ENCODE data around the gene SLC22A5.

The SLC22A5 gene

DNA sequence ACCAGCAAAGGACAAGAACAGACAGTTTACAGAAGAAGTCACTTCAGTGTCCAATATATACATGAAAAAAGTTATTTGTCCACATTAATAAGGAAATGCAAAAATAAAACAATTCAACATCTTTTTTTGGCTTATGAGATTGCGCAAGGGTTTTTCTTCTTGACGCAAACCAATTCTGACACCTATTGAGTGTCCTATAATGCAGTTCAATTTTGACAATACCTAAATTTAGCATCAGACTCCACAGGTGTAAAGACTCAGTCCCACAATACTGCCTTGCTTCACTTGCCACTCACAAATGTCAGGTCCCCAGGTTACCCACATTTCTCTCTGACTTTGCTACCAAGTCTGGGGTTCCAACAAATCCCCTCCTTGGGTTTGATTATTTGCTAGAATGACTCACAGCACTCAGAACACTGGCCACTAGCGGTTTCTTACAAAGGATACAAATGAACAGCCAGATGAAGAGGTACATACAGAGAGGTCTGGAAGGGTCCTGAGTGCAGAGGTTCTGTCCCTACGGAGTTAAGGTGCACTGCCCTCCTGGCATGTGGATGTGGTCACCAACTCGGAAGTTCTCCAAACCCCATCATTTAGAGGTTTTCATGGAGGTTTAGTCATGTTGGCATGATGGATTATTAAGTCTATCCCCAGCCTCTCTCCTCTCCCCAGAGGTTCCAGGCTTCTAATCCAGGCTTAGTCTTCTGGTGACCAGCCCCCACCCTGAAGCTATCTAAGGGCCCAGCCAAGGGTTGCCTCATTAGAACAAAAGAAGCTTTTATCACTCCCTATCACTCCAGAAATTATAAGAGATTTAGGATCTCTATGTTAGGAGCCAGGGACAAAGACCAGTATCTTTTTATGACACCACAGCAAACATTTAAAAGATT, 27.0 kb upstream of the SLC22A5 start:
- H3K27me3 ChIP-seq (ENCODE audit: control insufficient read depth, insufficient read depth, low read length, poor library complexity, severe bottlenecking), result no peaks in the 10 kb centered on the region
- no peaks in the 10 kb centered on the region for H3K9me3 ChIP-seq (ENCODE audit: control insufficient read depth, low read length)
- H3K36me3 ChIP-seq (ENCODE audit: control insufficient read depth, insufficient read depth, low read length), result no peaks in the 10 kb centered on the region
- H3K27ac ChIP-seq (ENCODE audit: insufficient read depth, low read depth, low read length, poor library complexity, severe bottlenecking), result no peak overlapping the region
- H3K4me3 ChIP-seq (ENCODE audit: insufficient read depth, low read depth, low read length), result no peak overlapping the region
- 72 to 76% methylated on average over 5 of the region's 5 CpGs for WGBS, 2 experiments
- no peaks in the 10 kb centered on the region for H3K4me1 ChIP-seq (ENCODE audit: control insufficient read depth, insufficient read depth, low read length)

DNA sequence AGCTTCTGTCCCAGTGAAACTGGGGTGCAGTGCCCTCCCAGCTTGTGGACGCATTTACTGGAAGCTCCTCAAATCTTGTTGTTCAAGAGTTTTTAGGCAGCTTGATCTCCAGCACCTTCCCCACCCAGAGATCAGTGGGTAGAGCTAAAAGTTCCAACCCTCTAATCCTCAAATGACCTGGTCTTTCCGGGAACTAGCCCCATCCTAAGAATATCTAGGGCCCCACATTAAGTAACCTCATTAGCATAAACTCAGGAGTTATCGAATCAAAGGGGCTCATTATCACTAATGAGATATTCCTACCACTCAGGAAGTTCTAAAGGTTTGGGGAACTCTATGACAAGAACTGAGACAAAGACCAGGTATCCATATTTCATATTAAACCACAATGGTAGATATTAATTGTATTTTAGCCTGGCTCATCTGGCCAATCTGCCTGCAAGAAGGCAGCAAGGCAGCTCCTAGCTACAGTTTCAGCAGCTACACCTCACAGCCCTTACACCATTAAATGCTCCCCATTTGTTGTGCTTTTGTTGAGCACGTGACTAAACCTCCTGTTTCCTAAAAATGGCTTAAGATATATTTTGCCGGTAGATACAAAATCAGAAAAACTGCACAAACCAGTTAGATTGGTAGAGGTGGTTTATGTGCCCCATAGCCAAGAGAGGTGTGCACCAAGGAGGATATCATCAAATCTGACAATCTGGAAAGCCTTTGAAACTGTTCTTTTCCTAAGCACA, 24.6 kb upstream of the SLC22A5 start:
- no peaks in the 10 kb centered on the region for H3K9me3 ChIP-seq (ENCODE audit: control insufficient read depth, low read length)
- H3K4me1 ChIP-seq (ENCODE audit: control insufficient read depth, insufficient read depth, low read length), result no peaks in the 10 kb centered on the region
- no peaks in the 10 kb centered on the region for H3K36me3 ChIP-seq (ENCODE audit: control insufficient read depth, insufficient read depth, low read length)
- WGBS, 2 experiments, result 89 to 92% methylated on average over 5 of the region's 5 CpGs
- H3K4me3 ChIP-seq (ENCODE audit: insufficient read depth, low read depth, low read length), result no peak overlapping the region
- no peak overlapping the region for H3K27ac ChIP-seq (ENCODE audit: insufficient read depth, low read depth, low read length, poor library complexity, severe bottlenecking)
- H3K27me3 ChIP-seq (ENCODE audit: control insufficient read depth, insufficient read depth, low read length, poor library complexity, severe bottlenecking), result no peaks in the 10 kb centered on the region

DNA sequence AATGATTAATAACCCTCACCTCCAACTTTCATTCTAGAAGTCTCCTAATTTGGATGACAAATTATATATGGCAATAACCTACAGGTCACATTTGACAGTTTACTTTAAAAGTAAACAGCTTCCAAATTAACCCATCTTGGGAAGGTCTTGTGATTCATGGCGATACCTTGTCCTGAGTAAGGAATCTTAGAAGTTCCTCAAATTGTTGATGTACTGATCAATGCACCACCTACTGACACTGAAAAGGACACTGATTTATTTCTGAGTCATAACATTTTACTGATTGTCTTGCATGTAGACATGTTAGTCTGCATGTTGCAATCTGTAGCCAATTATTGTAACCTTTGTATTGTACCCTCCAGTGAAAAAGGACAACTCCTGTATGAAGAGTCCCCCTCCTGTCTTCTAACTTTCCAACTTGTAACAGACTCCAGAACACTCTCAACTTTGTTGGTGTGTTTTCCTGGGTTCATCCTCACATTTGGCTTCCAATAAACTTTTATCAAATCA, 16.0 kb upstream of the SLC22A5 start:
- WGBS, 2 experiments, result 96 to 100% methylated on average over 1 of the region's 1 CpG
- Histone ChIP-seq H3K4me1 (ENCODE audit: control insufficient read depth, insufficient read depth, low read length) (no peaks in the 10 kb centered on the region), H3K27ac (ENCODE audit: insufficient read depth, low read depth, low read length, poor library complexity, severe bottlenecking) (no peak overlapping the region), H3K9me3 (ENCODE audit: control insufficient read depth, low read length) (no peaks in the 10 kb centered on the region), H3K36me3 (ENCODE audit: control insufficient read depth, insufficient read depth, low read length) (no peaks in the 10 kb centered on the region), H3K27me3 (ENCODE audit: control insufficient read depth, insufficient read depth, low read length, poor library complexity, severe bottlenecking) (no peaks in the 10 kb centered on the region), H3K4me3 (ENCODE audit: insufficient read depth, low read depth, low read length) (no peak overlapping the region)

DNA sequence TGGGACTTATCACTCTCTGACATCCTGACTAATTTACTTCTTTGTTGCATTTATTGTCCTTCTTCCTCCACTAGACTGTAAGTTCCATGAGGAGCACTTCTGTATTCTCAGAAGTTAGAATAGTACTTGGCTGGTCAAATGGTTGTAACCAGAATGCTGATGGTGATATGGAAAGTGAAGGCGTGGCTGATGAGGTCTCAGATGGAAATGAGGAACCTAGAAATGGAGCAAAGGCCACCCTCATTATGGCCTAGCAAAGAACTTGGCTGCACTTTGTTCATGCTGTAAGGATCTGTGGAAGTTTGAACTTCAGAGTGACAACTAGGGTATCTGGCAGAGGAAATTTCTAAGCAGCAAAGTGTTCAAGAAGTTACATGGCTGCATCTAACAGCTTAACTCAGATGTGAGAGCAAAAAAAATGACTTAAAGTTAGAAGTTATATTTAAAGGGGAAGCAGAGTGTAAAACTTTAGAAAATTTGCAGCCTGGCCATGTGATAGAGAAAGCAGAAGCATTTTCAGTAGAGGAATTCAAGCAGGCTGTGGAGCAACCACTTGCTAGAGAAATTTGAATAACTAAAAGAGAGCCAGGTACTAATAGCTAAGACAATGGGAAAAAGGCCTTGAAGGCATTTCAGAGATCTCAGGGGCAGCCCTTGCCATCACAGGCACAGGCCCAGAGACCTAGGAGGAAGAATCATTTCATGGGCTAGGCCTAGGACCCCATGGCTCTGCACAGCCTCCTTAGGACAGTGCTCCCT, 14.9 kb upstream of the SLC22A5 start:
- Histone ChIP-seq H3K4me3 (ENCODE audit: insufficient read depth, low read depth, low read length) (no peak overlapping the region), H3K36me3 (ENCODE audit: control insufficient read depth, insufficient read depth, low read length) (no peaks in the 10 kb centered on the region), H3K27me3 (ENCODE audit: control insufficient read depth, insufficient read depth, low read length, poor library complexity, severe bottlenecking) (no peaks in the 10 kb centered on the region), H3K9me3 (ENCODE audit: control insufficient read depth, low read length) (no peaks in the 10 kb centered on the region), H3K4me1 (ENCODE audit: control insufficient read depth, insufficient read depth, low read length) (no peaks in the 10 kb centered on the region), H3K27ac (ENCODE audit: insufficient read depth, low read depth, low read length, poor library complexity, severe bottlenecking) (no peak overlapping the region)
- 86 to 94% methylated on average over 1 of the region's 1 CpG for WGBS, 2 experiments

DNA sequence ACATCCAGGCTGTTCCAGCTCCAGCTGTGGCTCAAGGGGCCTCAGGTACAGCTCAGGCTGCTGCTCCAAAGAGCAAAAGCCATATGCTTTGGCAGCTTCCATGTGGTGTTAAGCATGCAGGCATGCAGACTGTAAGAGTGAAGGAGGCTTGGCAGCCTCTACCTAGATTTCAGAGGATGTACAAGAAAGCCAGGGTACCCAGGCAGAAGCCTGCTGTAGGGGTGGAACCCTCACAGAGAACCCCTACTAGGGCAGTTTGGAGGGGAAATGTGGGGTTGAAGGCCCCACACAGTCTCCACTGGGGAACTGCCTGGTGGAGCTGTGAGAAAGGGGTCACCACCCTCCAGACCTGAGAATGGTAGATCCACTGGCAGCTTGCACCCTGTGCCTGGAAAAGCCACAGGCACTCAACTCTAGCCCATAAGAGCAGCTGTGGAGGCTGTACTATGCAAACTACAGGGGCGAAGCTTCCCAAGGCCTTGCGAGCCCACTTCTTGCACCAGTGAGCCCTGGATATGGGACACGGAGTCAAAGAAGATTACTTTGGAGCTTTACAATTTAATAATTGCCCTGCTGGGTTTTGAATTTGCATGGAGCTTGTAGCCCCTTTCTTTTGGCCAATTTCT, 14.3 kb upstream of the SLC22A5 start:
- WGBS, 2 experiments, result 93 to 95% methylated on average over 3 of the region's 3 CpGs
- Histone ChIP-seq H3K4me1 (ENCODE audit: control insufficient read depth, insufficient read depth, low read length) (no peaks in the 10 kb centered on the region), H3K9me3 (ENCODE audit: control insufficient read depth, low read length) (no peaks in the 10 kb centered on the region), H3K4me3 (ENCODE audit: insufficient read depth, low read depth, low read length) (no peak overlapping the region), H3K27me3 (ENCODE audit: control insufficient read depth, insufficient read depth, low read length, poor library complexity, severe bottlenecking) (no peaks in the 10 kb centered on the region), H3K36me3 (ENCODE audit: control insufficient read depth, insufficient read depth, low read length) (no peaks in the 10 kb centered on the region), H3K27ac (ENCODE audit: insufficient read depth, low read depth, low read length, poor library complexity, severe bottlenecking) (no peak overlapping the region)

DNA sequence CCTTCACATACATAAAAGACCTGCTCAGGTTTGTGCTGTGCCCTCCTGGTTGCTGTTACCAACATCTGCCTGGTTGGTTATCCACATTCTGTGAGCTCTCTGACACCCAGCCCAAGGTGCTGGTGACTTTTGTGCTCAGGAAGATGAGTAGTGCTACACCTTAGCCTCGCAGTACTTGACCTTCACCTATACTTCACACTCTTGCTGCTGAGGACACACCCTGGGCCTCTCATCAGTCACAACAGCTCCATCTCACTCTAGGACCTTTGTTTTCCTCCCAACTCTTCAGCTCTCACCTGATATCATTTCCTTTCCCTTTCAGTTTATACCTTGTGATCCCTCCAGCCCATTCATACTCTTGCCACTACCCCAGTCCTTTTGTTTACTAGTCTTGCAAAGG, 10.7 kb upstream of the SLC22A5 start:
- 88 to 90% methylated on average over 1 of the region's 1 CpG for WGBS, 2 experiments
- Histone ChIP-seq H3K36me3 (ENCODE audit: control insufficient read depth, insufficient read depth, low read length) (no peaks in the 10 kb centered on the region), H3K4me3 (ENCODE audit: insufficient read depth, low read depth, low read length) (no peak overlapping the region), H3K9me3 (ENCODE audit: control insufficient read depth, low read length) (no peaks in the 10 kb centered on the region), H3K27me3 (ENCODE audit: control insufficient read depth, insufficient read depth, low read length, poor library complexity, severe bottlenecking) (no peaks in the 10 kb centered on the region), H3K4me1 (ENCODE audit: control insufficient read depth, insufficient read depth, low read length) (no peaks in the 10 kb centered on the region), H3K27ac (ENCODE audit: insufficient read depth, low read depth, low read length, poor library complexity, severe bottlenecking) (no peak overlapping the region)

DNA sequence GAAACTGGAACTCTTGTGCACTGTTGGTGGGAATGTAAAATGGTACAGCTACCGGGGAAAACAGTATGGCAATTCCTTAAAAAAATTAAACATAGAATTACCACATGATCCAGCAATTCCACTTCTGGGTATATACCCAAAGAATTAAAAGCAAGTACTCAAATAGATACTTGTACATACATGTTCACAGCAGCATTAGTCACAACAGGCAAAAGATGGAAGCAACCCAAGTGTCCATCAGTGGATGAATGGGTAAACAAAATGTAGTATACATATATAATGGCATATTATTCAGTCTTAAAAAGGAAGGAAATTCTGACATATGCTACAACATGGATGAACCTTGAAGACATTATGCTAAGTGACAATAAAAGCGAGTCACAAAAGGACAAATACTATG, 7.4 kb upstream of the SLC22A5 start:
- WGBS, 2 experiments, result 90 to 95% methylated on average over 2 of the region's 2 CpGs
- Histone ChIP-seq H3K4me3 (ENCODE audit: insufficient read depth, low read depth, low read length) (no peak overlapping the region), H3K9me3 (ENCODE audit: control insufficient read depth, low read length) (no peaks in the 10 kb centered on the region)

DNA sequence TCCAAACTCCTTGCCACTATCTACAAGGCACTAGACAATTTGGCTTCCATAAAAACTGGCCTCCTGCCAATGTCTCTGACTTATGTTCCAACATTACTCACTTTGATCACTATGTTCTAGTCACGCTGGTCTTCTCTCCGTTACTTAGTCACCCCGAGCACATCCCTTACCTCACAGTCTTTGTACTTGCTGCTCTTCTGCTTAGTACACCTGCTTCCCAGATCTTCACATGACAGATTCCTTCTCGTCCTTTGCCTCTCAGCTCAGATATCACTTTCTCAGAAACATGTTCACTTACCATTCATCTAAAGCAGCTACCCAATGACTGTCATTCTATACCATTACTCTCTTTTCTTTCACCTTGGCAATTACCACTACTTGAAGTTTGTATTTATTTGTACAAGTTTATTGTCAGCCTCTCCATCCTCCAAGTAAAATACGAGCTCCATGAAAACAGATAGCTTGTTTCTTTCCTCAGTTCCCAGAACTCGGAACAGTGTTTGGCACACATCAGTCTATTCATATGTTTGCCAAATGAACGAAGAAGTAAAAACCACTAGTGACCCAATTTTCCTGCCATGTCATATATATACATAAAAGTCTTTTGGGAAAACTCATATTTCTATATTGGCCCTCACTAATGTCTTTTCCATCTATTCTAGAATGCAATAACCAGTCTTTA, 5.9 kb upstream of the SLC22A5 start:
- 91 to 92% methylated on average over 7 of the region's 7 CpGs for WGBS, 2 experiments
- Histone ChIP-seq H3K27ac (ENCODE audit: insufficient read depth, low read depth, low read length, poor library complexity, severe bottlenecking) (no peak overlapping the region), H3K27me3 (ENCODE audit: control insufficient read depth, insufficient read depth, low read length, poor library complexity, severe bottlenecking) (no peaks in the 10 kb centered on the region), H3K4me1 (ENCODE audit: control insufficient read depth, insufficient read depth, low read length) (no peaks in the 10 kb centered on the region), H3K9me3 (ENCODE audit: control insufficient read depth, low read length) (no peaks in the 10 kb centered on the region), H3K4me3 (ENCODE audit: insufficient read depth, low read depth, low read length) (no peak overlapping the region), H3K36me3 (ENCODE audit: control insufficient read depth, insufficient read depth, low read length) (no peaks in the 10 kb centered on the region)

More for the DNA sequence above, 7.4 kb upstream of the SLC22A5 start:
- Histone ChIP-seq H3K27ac (ENCODE audit: insufficient read depth, low read depth, low read length, poor library complexity, severe bottlenecking) (no peak overlapping the region), H3K27me3 (ENCODE audit: control insufficient read depth, insufficient read depth, low read length, poor library complexity, severe bottlenecking) (no peaks in the 10 kb centered on the region), H3K36me3 (ENCODE audit: control insufficient read depth, insufficient read depth, low read length) (no peaks in the 10 kb centered on the region), H3K4me1 (ENCODE audit: control insufficient read depth, insufficient read depth, low read length) (no peaks in the 10 kb centered on the region)

DNA sequence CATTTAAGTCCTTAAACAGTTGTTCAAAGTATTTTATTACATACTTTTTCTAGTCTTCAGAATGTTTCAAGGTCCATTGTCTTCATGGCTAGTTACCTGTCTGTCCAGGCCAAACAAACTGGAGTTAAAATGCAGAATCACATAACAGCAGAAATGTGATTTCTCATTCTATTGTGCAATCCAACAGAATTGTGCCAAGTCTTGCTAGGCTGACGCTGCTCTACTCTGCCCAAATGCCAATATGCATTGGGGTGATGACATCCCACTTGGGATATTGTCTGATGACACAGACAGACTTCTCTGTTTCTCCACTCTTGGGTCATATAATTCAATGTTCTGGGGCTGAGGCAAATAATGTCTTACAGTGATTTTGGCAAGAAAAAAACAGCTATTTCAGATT, 5.2 kb upstream of the SLC22A5 start:
- Histone ChIP-seq H3K27me3 (ENCODE audit: control insufficient read depth, insufficient read depth, low read length, poor library complexity, severe bottlenecking) (peaks cover 5% of the 10 kb centered on the region), H3K4me1 (ENCODE audit: control insufficient read depth, insufficient read depth, low read length) (no peaks in the 10 kb centered on the region), H3K9me3 (ENCODE audit: control insufficient read depth, low read length) (no peaks in the 10 kb centered on the region), H3K36me3 (ENCODE audit: control insufficient read depth, insufficient read depth, low read length) (no peaks in the 10 kb centered on the region), H3K4me3 (ENCODE audit: insufficient read depth, low read depth, low read length) (no peak overlapping the region), H3K27ac (ENCODE audit: insufficient read depth, low read depth, low read length, poor library complexity, severe bottlenecking) (no peak overlapping the region)
- WGBS, 2 experiments, result 91 to 100% methylated on average over 1 of the region's 1 CpG
